ENCODE data around the gene RCBTB2.

The RCBTB2 gene

GRCh38 chr13:48578516-48579164, 45.8 kb upstream of the RCBTB2 start:
- TF ChIP-seq REST (IDR thresholded peaks at IDR 0.05; ENCODE audit: insufficient read depth in 1 of 2, low read depth in 2 of 2, low read length in 2 of 2) (no peak), FOXP2 (optimal IDR thresholded peaks at IDR 0.05; ENCODE audit: borderline replicate concordance, extremely low read depth, extremely low read length, insufficient read depth) (no peak), TAF1 (IDR thresholded peaks at IDR 0.05; ENCODE audit: borderline replicate concordance, insufficient read depth, low read length) (no peak), POLR2AphosphoS5 (IDR thresholded peaks at IDR 0.05; ENCODE audit: low read depth, low read length) (no peak), SIN3A (IDR thresholded peaks at IDR 0.05; ENCODE audit: borderline replicate concordance, insufficient read depth, low read length) (no peak)

DNA sequence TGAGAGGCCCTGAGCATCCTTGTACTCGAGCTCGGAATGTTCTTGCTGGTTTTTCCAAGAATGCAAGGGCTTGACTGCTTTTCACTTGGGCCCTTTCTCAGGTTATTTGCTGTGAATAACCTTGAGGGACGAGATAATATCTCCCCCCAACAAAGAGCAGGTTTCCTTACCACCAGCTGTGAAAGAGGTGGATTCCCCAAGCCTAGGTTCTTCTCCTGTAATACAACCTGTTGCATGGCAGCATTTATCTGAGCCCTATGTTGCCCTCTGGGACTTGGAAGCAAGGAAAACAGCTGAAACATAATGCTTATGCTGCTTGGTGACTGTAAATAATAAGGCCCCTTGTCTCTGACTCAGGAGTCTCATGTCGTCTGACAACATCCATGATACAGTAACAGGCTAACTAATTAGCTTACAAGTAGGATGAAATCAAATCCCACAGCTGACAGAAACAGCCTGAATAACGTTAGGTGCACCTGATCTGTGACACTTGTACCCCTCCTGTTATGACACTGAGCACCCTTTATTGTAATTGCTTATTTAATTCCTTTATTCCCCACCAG, 43.6 kb upstream of the RCBTB2 start:
- TF ChIP-seq TAF1 (IDR thresholded peaks at IDR 0.05; ENCODE audit: borderline replicate concordance, insufficient read depth, low read length) = no peak
- TF ChIP-seq FOXP2 (optimal IDR thresholded peaks at IDR 0.05; ENCODE audit: borderline replicate concordance, extremely low read depth, extremely low read length, insufficient read depth) = no peak
- TF ChIP-seq REST (IDR thresholded peaks at IDR 0.05; ENCODE audit: insufficient read depth in 1 of 2, low read depth in 2 of 2, low read length in 2 of 2) = no peak
- TF ChIP-seq SIN3A (IDR thresholded peaks at IDR 0.05; ENCODE audit: borderline replicate concordance, insufficient read depth, low read length) = no peak
- TF ChIP-seq POLR2AphosphoS5 (IDR thresholded peaks at IDR 0.05; ENCODE audit: low read depth, low read length) = no peak

DNA sequence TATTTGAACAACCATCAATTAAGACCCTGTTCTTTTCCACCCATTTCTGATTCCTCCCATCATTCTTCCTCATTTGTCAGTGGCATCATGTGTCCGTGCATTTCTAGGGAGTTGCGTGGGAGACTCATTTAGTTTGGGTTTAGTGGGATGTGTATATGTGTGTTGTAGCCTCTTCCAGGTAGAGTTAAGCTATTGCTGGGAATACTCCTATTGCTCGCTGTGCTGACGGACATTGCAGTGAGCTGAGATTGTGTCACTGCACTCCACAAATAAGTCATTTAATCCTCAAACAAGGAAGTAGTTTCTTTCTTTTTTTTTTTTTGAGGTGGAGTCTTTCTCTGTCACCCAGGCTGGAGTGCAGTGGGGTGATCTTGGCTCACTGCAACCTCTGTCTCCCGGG, 42.2 kb upstream of the RCBTB2 start:
- no peak for TF ChIP-seq TAF1 (IDR thresholded peaks at IDR 0.05; ENCODE audit: borderline replicate concordance, insufficient read depth, low read length)
- no peak for TF ChIP-seq POLR2AphosphoS5 (IDR thresholded peaks at IDR 0.05; ENCODE audit: low read depth, low read length)
- TF ChIP-seq SIN3A (IDR thresholded peaks at IDR 0.05; ENCODE audit: borderline replicate concordance, insufficient read depth, low read length) = no peak
- no peak for TF ChIP-seq FOXP2 (optimal IDR thresholded peaks at IDR 0.05; ENCODE audit: borderline replicate concordance, extremely low read depth, extremely low read length, insufficient read depth)
- TF ChIP-seq REST (IDR thresholded peaks at IDR 0.05; ENCODE audit: insufficient read depth in 1 of 2, low read depth in 2 of 2, low read length in 2 of 2) = no peak

DNA sequence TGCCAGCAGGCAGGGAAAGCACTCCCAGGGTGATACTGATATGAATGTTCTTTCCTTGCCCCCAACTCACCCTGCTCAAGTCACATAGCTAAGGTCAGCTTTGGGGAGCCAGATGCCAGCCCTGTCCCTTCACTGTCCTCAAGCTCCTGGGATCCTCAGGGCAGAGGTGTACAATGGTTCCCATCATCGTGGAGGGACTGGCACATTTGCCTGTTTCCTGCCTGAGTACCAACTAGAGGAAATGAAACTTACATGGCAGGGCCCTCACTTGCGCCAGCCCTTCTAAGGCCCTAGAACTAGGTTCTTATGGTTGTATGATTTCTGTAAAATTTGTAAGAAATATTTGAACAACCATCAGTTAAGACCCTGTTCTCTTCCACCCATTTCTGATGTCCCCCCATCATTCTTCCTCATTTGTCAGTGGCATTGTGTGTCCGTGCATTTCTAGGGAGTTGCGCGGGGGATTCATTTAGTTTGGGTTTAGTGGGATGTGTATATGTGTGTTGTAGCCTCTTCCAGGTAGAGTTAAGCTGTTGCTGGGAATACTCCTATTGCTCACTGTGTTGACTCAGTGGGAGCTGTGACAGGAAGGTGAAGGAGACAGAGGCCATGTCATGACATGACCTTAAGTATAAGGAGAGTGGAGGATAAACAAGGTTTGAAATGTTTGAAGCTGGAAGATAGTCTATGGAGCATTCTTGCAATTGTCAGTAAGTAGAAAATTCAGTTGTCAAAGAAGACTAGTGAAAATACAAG, 41.3 kb upstream of the RCBTB2 start:
- no peak for TF ChIP-seq POLR2AphosphoS5 (IDR thresholded peaks at IDR 0.05; ENCODE audit: low read depth, low read length)

- no peak for TF ChIP-seq REST (IDR thresholded peaks at IDR 0.05; ENCODE audit: insufficient read depth in 1 of 2, low read depth in 2 of 2, low read length in 2 of 2)
- no peak for TF ChIP-seq TAF1 (IDR thresholded peaks at IDR 0.05; ENCODE audit: borderline replicate concordance, insufficient read depth, low read length)
- no peak for TF ChIP-seq FOXP2 (optimal IDR thresholded peaks at IDR 0.05; ENCODE audit: borderline replicate concordance, extremely low read depth, extremely low read length, insufficient read depth)
- TF ChIP-seq SIN3A (IDR thresholded peaks at IDR 0.05; ENCODE audit: borderline replicate concordance, insufficient read depth, low read length) = no peak
- TF ChIP-seq POLR2AphosphoS5 (IDR thresholded peaks at IDR 0.05; ENCODE audit: low read depth, low read length) = no peak
These were observed 40.5 kb upstream of the RCBTB2 start for GRCh38 chr13:48573213-48574007.
